NCI-H187 treated with DMSO at 0.1 percent for 48 hours (cell line): ENCODE results near the gene KLRC4.
"Not testable (repeated sequence)": the region's sequence is repeated elsewhere in the genome, so short reads cannot be mapped to it uniquely, and the experiment has no call there.

Experiments used
- DNase-seq: peaks from one replicate; lab custom pipeline; 2025; lab: John Stamatoyannopoulos, UW

KLRC4 gene

GRCh38 chr12:10368206-10369171 lies 41.1 kb downstream of the KLRC4 start:
- DNase-seq: no peak

GRCh38 chr12:10367714-10368113 lies 41.8 kb downstream of the KLRC4 start:
- not testable (repeated sequence) for DNase-seq

- no peak for DNase-seq
These were observed 42.7 kb downstream of the KLRC4 start for GRCh38 chr12:10366875-10367274.

GRCh38 chr12:10365696-10366405 lies 43.7 kb downstream of the KLRC4 start:
- DNase-seq: no peak

GRCh38 chr12:10364815-10365622 lies 44.5 kb downstream of the KLRC4 start:
- DNase-seq: peak; percentile 71

- no peak for DNase-seq
These were observed 45.4 kb downstream of the KLRC4 start for GRCh38 chr12:10363914-10364814.

- no peak for DNase-seq
These were observed 46.0 kb downstream of the KLRC4 start for GRCh38 chr12:10363658-10363913.

GRCh38 chr12:10362828-10363657 lies 46.5 kb downstream of the KLRC4 start:
- DNase-seq: no peak

GRCh38 chr12:10362325-10362724 lies 47.2 kb downstream of the KLRC4 start:
- DNase-seq: no peak

- no peak for DNase-seq
These were observed 47.9 kb downstream of the KLRC4 start for GRCh38 chr12:10361622-10362021.

GRCh38 chr12:10361084-10361483 lies 48.5 kb downstream of the KLRC4 start:
- DNase-seq: peak; percentile 87

- no peak for DNase-seq
These were observed 50.6 kb downstream of the KLRC4 start for GRCh38 chr12:10358969-10359368.

GRCh38 chr12:10358131-10358530 lies 51.4 kb downstream of the KLRC4 start:
- no peak for DNase-seq
